Umbilical cord (tissue), 2 donors: ENCODE results near the gene JMJD8. TPM values are rescaled to one million over a fixed set of nuclear protein-coding genes. Genes with fewer than 3 reads are reported as not detected.
"Not testable (repeated sequence)": the region's sequence is repeated elsewhere in the genome, so short reads cannot be mapped to it uniquely, and the experiment has no call there.

Source experiments
- DNase-seq: peaks from one replicate; pipeline ENCODE4 v3.0.0-alpha.2; 2015; ENCODE audit warnings: low spot score
- total RNA-seq: library from RNA; depleted of rRNA; stranded (reverse); fragments of >200 nt; gene quantifications from one replicate; pipeline ENCODE4 v1.2.3, GENCODE V29; 2014; ENCODE audit warnings: low replicate concordance; ENCODE audit not compliant: insufficient read depth

JMJD8 gene
- total RNA-seq, 1 donor from 2014 or later = 20.5 TPM

- DNase-seq = no peak
These were observed 38.9 kb upstream of the JMJD8 start for GRCh38 chr16:722835-723633.

- DNase-seq = no peak
These were observed 37.8 kb upstream of the JMJD8 start for GRCh38 chr16:721765-722540.

- peak; percentile 73 for DNase-seq
These were observed 37.0 kb upstream of the JMJD8 start, which contains the start of gene ANTKMT for GRCh38 chr16:720990-721764. ANTKMT (plus strand) TSS chr16:721146; CDS start chr16:721275, 129 bp downstream.

- DNase-seq = peak; percentile 89
These were observed 36.4 kb upstream of the JMJD8 start for GRCh38 chr16:720447-720989.

GRCh38 chr16:719815-720446 lies 35.8 kb upstream of the JMJD8 start:
- DNase-seq = no peak

- no peak for DNase-seq
These were observed 34.8 kb upstream of the JMJD8 start for GRCh38 chr16:718922-719321.

GRCh38 chr16:718389-718788 lies 34.3 kb upstream of the JMJD8 start:
- DNase-seq = no peak

DNA sequence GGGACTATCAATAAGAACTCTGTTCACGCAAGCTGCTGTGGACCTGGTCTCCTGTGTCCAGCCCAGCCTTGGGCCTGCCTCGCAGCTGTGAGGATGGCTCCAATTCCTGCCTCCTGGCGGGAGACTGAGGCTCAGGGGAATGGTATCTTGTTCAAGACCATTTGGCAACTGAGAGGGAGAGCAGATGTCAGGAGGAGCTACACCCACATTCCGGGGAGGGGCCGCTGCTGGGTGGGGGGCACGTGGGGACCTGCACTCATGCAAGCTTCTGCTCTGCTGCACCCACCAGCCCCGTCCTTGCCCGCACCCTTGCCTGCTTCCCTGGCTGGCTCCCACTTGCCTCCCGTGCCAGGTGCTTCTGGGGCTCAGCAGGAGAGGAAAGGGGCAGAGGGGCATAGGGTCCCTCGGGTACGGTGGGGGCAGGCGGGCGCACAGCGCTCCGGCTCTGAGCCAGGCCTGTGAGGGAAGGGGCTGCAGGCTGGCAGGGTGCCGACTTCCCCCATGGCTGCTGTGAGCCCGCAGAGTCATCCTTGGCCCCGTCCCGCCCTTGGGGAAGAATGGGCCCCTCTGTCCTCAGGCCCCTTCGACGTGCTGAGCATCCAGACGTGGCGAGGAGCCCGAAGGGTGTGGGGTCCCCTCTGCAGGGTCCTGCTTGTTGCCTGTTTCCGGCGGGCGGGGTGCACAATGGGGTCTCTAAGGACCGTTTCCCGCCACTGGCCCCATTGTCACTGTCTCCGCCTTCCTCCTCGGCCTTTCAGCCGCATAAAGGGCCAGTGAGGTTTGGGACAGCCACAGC lies 33.5 kb upstream of the JMJD8 start:
- DNase-seq = no peak

DNA sequence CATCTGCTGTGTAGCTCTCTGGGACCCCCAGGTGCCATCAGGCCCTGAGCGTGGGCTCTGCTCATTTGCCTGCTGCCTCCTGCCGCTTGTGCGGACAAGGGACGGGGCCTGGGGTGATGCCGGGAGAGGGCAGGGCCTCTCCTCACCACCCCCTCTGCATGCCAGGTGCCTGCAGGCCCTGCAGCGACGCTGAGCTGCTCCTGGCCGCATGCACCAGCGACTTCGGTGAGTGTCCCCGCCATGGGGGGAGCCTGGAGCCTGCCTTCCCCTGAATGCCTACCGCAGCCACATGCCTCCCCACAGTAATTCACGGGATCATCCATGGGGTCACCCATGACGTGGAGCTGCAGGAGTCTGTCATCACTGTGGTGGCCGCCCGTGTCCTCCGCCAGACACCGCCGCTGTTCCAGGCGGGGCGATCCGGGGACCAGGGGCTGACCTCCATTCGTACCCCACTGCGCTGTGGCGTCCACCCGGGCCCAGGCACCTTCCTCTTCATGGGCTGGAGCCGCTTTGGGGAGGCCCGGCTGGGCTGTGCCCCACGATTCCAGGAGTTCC lies 32.7 kb upstream of the JMJD8 start:
- no peak for DNase-seq

DNA sequence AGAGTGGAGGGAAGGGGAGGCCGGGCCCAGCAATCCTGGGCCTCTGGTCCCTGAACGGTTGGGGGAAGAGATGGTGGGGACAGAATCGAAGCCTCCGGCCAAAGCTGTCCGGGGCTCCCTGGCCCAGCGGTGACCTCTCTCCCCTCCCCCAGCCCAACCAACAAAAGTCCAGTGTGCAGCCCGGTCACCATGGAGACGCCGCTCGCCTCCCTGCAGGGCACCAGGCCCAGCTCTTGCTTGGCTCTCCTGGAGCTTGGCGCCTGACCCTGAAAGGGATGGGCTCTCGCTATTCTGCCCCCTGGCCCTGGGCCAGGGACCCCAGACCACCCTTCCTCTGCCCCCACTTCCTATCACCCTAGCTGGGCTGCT lies 32.0 kb upstream of the JMJD8 start:
- DNase-seq = no peak

DNA sequence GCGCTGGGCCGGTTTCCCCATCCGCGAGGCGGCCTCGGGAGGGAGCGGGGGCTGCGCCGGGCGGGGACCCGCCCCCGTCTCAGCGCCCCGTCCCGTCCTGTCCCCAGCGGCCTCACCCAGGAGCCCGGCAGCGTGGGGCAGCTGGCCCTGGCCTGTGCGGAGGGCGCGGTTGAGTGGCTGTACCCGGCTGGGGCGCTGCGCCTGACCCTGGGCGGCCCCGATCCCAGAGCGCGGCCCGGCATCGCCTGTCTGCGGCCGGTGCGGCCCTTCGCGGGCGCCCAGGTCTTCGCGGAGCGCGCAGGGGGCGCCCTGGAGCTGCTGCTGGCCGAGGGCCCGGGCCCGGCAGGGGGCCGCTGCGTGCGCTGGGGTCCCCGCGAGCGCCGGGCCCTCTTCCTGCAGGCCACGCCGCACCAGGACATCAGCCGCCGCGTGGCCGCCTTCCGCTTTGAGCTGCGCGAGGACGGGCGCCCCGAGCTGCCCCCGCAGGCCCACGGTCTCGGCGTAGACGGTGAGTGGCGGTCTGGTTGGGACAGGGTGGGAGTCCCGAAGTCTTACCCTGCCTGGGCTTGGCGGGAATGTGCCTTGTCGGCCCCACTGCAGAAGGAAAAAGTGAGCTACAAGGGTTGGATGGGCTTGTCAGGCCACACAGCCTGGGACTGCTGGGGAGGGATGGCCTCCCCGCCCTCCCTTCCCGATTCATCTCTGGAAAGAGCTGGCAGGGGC lies 31.5 kb upstream of the JMJD8 start:
- no peak for DNase-seq

- peak; percentile 85 for DNase-seq
These were observed 30.7 kb upstream of the JMJD8 start, which contains the start of gene METRN for GRCh38 chr16:714558-715476. METRN (plus strand) TSS chr16:715118; CDS start chr16:715290, 172 bp downstream.

DNA sequence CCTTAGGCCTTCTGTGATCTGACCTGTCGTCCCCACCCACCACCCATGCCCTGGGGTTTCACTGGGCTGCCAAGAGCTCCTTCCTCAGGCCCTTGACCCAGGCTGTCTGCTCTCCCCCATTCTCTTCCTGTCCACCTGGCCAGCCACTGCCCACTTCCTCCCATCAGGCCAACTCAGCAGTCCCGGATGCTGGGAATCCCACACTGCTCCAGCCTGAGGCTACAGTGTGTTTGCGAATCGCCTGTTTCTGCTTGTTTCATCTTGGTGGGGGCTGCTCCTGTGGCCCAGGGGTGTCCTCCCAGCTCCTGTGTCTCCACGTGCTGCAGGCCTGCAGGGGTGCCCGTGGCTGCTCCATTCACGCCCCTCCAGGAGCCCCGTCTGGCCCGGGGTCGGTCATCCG lies 29.9 kb upstream of the JMJD8 start:
- DNase-seq = no peak

DNA sequence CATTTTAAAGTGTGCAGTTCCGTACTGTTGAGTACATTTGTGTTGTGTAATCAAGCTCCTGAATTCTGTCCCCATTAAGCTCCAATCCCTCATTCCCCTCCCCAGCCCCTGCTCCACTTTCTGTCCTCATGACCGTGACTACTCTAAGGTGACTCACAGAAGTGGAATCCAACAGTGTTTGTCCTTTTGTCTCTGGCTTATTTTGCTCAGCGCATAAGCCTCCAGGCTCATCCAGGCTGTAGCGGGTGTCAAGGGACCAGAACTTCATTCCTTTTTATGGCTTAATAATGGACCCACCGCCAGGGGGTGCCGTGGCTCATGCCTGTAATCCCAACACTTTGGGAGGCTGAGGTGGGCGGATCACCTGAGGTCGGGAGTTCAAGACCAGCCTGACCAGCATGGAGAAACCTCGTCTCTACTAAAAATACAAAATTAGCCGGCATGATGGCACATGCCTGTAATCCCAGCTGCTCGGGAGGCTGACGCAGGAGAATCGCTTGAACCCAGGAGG lies 28.7 kb upstream of the JMJD8 start:
- not testable (repeated sequence) for DNase-seq

DNA sequence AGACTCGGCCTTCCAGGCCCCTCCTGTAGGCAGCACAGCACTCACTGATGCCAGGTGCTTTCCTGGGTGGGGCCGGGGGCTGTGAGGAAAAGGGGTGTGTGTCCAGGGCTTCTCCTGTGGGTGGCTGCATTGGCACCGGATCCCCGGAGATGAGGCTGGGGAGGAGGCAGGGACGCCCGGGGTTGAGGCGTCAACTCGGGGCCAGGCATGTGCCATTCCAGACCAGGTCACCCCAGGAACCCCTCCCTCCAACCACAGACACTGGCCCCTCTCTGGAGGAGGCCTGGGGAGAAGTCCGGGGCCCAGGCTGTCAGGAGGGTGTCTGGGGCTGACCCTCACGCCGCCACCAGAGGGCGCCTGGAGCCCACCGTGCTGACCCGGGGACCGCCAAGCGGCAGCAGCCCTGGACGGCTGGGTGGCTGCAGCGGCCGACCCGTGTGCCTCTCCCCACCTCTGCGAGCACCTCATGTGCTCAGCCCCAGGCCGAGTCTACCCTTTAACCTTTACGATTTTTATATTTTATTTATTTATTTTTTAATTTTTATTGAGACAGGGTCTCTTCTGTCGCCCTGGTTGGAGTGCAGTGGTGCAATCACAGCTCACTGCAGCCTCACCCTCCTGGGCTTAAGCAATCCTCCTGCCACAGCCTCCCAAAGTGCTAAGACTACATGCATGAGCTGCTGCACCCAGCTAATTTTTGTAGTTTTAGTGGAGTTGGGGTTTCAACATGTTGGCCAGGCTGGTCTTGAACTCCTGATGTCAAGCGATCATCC lies 27.6 kb upstream of the JMJD8 start:
- peak; percentile 54 for DNase-seq

DNA sequence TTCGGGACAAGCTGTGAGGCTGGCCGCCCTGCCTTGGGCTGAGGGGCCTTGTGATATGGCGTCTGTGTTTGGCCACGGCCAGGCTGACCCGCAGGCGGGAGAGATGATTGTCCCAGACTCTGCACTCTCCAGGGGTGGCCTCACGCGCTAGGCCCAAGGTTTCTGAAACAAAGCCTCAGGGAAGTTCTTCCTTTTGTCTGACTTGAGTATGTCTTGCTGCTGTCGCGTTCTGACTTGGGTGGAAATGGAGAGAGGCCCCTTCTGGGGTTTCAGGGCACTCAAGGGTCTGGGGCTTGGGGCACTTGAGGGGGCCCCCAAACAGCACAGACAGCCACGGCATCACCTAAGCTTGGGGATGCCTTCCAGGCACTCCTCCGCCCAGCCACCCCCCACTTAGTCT lies 26.9 kb upstream of the JMJD8 start:
- DNase-seq = no peak

DNA sequence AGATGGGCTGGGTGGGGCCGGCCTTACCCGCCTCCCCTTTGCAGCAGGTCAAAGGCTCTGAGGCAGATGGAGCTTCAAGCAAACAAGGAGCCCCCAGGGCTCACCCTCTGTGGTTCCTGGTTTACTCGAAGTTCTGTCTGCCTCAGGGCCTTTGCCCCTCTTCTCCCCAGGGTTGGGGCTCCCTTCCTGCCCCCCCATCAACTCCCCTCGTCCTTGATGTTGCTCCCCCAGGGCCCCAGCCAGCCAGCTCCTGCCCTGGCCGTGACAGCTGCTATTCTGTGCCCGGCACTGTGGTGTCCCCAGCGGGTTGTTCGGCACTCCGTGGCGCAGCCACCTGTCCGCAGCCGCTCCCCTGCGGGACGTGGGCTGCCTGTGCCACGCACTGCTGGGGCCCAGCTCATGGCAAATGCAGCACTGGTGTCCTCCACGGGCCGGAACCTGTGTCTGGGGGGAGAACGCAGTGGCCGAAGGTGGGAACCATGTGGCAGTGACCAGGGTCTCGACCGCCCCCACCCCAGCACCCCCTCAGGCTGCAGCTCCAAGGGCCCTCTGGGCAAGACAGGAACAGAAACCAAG lies 26.5 kb upstream of the JMJD8 start:
- DNase-seq = no peak
